GM18508 (cell line): ENCODE results near the gene SLC39A1.
"Not testable (repeated sequence)": the region's sequence is repeated elsewhere in the genome, so short reads cannot be mapped to it uniquely, and the experiment has no call there.

ENCODE experiments used
- ATAC-seq: cut with Tn5 transposase; IDR thresholded peaks from one replicate; pipeline ENCODE4 v1.9.1; 2021; ENCODE audit warnings: moderate number of reproducible peaks; ENCODE audit not compliant: insufficient read depth, unreplicated experiment

The SLC39A1 gene

GRCh38 chr1:153963030-153963849 is at the start of gene SLC39A1:
SLC39A1 (minus strand) TSS chr1:153963537; CDS start chr1:153962715, 822 bp downstream.
- no peak for ATAC-seq

GRCh38 chr1:154012543-154012942 is 49.2 kb upstream of the SLC39A1 start:
- ATAC-seq: not testable (repeated sequence)

GRCh38 chr1:154012129-154012528 is 48.8 kb upstream of the SLC39A1 start:
- no peak for ATAC-seq

- ATAC-seq: no peak
Observed at GRCh38 chr1:154006136-154006535, 42.8 kb upstream of the SLC39A1 start.

- ATAC-seq: no peak
Observed at GRCh38 chr1:154000420-154000819, 37.1 kb upstream of the SLC39A1 start.

GRCh38 chr1:153996882-153997281 is 33.5 kb upstream of the SLC39A1 start:
- ATAC-seq: not testable (repeated sequence)

GRCh38 chr1:153995640-153996039 is 32.3 kb upstream of the SLC39A1 start:
- ATAC-seq: no peak

- ATAC-seq: no peak
Observed at GRCh38 chr1:153995202-153995601, 31.9 kb upstream of the SLC39A1 start.

GRCh38 chr1:153991806-153992205 is 28.5 kb upstream of the SLC39A1 start:
- ATAC-seq: no peak

GRCh38 chr1:153991151-153991630 is 27.9 kb upstream of the SLC39A1 start:
- no peak for ATAC-seq

GRCh38 chr1:153990468-153991150 is 27.3 kb upstream of the SLC39A1 start, which contains the start of gene RPS27:
RPS27 (plus strand) TSS chr1:153990762; CDS start chr1:153990797, 35 bp downstream.
- peak; percentile 57 for ATAC-seq

- ATAC-seq: no peak
Observed at GRCh38 chr1:153987621-153988020, 24.3 kb upstream of the SLC39A1 start.

GRCh38 chr1:153985941-153986761 is 22.8 kb upstream of the SLC39A1 start, which contains the start of gene RAB13:
RAB13 (minus strand) TSS chr1:153986339; CDS start chr1:153986236, 103 bp downstream.
- no peak for ATAC-seq

GRCh38 chr1:153985341-153985912 is 22.1 kb upstream of the SLC39A1 start:
- ATAC-seq: no peak

GRCh38 chr1:153984123-153984894 is 21.0 kb upstream of the SLC39A1 start:
- ATAC-seq: no peak

GRCh38 chr1:153981735-153982134 is 18.4 kb upstream of the SLC39A1 start:
- not testable (repeated sequence) for ATAC-seq

- ATAC-seq: not testable (repeated sequence)
Observed at GRCh38 chr1:153979091-153979490, 15.8 kb upstream of the SLC39A1 start.

GRCh38 chr1:153978274-153978909 is 15.1 kb upstream of the SLC39A1 start:
- no peak for ATAC-seq
